IMR-90 (cell line): ENCODE measurements around the gene UBA3. TPM values are rescaled to one million over a fixed set of nuclear protein-coding genes. Genes with fewer than 3 reads are reported as not detected.

Experiments
- ATAC-seq: fragments of 200-7000 bp; cut with Tn5 transposase; 2 replicates; pipeline ENCODE4 v1.9.1; 2020; ENCODE audit warnings: low read depth, mild to moderate bottlenecking, moderate library complexity
- BruUV-seq: library from RNA; stranded (reverse); fragments of 400-500 nt; replicated peaks from 2 replicates; lab custom pipeline; 2021; lab: Mats Ljungman, UMichigan
- CTCF ChIA-PET: fragments of 300-600 bp; formaldehyde crosslinking; extraction: SDS; loops from one replicate; lab custom pipeline; 2021; ENCODE audit warnings: antibody characterized with exemption; lab: Yijun Ruan, JAX
- POLR2A ChIA-PET: fragments of 300-600 bp; sonication (Branson Sonifier 250); formaldehyde crosslinking; loops from one replicate; lab custom pipeline; 2022; ENCODE audit warnings: antibody characterized with exemption; ENCODE audit not compliant: unreplicated experiment; lab: Charles Lee
- DNase-seq: peaks from one replicate; pipeline ENCODE4 v3.0.0; 2013
- H2AFZ ChIP-seq: replicated peaks from 2 replicates; pipeline ENCODE3; 2013; ENCODE audit warnings: low read length, mild to moderate bottlenecking; ENCODE audit not compliant: poor library complexity
- H2AK5ac ChIP-seq: 2 replicates; pipeline ENCODE4 v1.6.1; 2013; ENCODE audit warnings: low read depth, low read length, inconsistent platforms
- H2AK9ac ChIP-seq: replicated peaks from 2 replicates; pipeline ENCODE3; 2013; ENCODE audit warnings: mild to moderate bottlenecking, low read depth, low read length, moderate library complexity; ENCODE audit not compliant: poor library complexity
- H2BK120ac ChIP-seq: 2 replicates; pipeline ENCODE4 v1.6.1; 2013; ENCODE audit warnings: low read depth, low read length, inconsistent platforms
- H2BK15ac ChIP-seq: 3 replicates; pipeline ENCODE4 v1.6.1; 2013; ENCODE audit warnings: low read depth, low read length, inconsistent platforms
- H2BK20ac ChIP-seq: 2 replicates; pipeline ENCODE4 v1.6.1; 2013; ENCODE audit warnings: low read depth, mild to moderate bottlenecking, inconsistent platforms, low read length, moderate library complexity
- H2BK5ac ChIP-seq: 2 replicates; pipeline ENCODE4 v1.6.1; 2013; ENCODE audit warnings: mild to moderate bottlenecking, low read depth, low read length, inconsistent platforms; ENCODE audit not compliant: poor library complexity, severe bottlenecking
- H3K14ac ChIP-seq: replicated peaks from 2 replicates; pipeline ENCODE4 v1.6.1; 2013; ENCODE audit warnings: low read depth, low read length, inconsistent platforms
- H3K18ac ChIP-seq: 2 replicates; pipeline ENCODE4 v1.6.1; 2013; ENCODE audit warnings: low read depth, low read length, control low read depth
- H3K23ac ChIP-seq: 2 replicates; pipeline ENCODE4 v1.6.1; 2013; ENCODE audit warnings: low read depth, low read length, inconsistent platforms
- H3K27ac ChIP-seq: 2 replicates; pipeline ENCODE4 v1.5.1; 2013; ENCODE audit warnings: mild to moderate bottlenecking, control low read depth, low read length; ENCODE audit not compliant: insufficient read depth
- H3K27me3 ChIP-seq: 2 replicates; pipeline ENCODE4 v1.6.1; 2013; ENCODE audit warnings: low read length; ENCODE audit not compliant: control insufficient read depth, insufficient read depth
- H3K36me3 ChIP-seq: 2 replicates; pipeline ENCODE4 v1.6.1; 2013; ENCODE audit warnings: low read length, mixed read lengths; ENCODE audit not compliant: control insufficient read depth, insufficient read depth
- H3K4ac ChIP-seq: 2 replicates; pipeline ENCODE4 v1.6.1; 2013; ENCODE audit warnings: low read depth, low read length, inconsistent platforms
- H3K4me1 ChIP-seq: 2 replicates; pipeline ENCODE4 v1.6.1; 2013; ENCODE audit warnings: low read length, mixed read lengths; ENCODE audit not compliant: control insufficient read depth, insufficient read depth
- H3K4me2 ChIP-seq: 2 replicates; pipeline ENCODE4 v1.6.1; 2013; ENCODE audit warnings: low read depth, mild to moderate bottlenecking, control low read depth, low read length, moderate library complexity
- H3K4me3 ChIP-seq: 2 replicates; pipeline ENCODE4 v1.5.1; 2013; ENCODE audit warnings: low read depth, mild to moderate bottlenecking, control low read depth, low read length, moderate library complexity; ENCODE audit not compliant: insufficient read depth
- H3K56ac ChIP-seq: 2 replicates; pipeline ENCODE4 v1.6.1; 2013; ENCODE audit warnings: low read length, inconsistent platforms; ENCODE audit not compliant: insufficient read depth; ENCODE audit errors: extremely low read depth
- H3K79me1 ChIP-seq, 2 experiments: 2 replicates each; pipeline ENCODE4 v1.6.1; 2013; ENCODE audit warnings: low read length in 2 of 2, inconsistent platforms in 1 of 2, low read depth in 1 of 2
- H3K9ac ChIP-seq: 2 replicates; pipeline ENCODE4 v1.6.1; 2013; ENCODE audit warnings: low read depth, low read length, control low read depth
- H3K9me1 ChIP-seq: 2 replicates; pipeline ENCODE4 v1.6.1; 2013; ENCODE audit warnings: low read length, inconsistent platforms; ENCODE audit not compliant: insufficient read depth
- H3K9me3 ChIP-seq: 2 replicates; pipeline ENCODE4 v1.6.1; 2013; ENCODE audit warnings: low read length; ENCODE audit not compliant: control insufficient read depth, insufficient read depth
- H4K20me1 ChIP-seq: 2 replicates; pipeline ENCODE4 v1.6.1; 2013; ENCODE audit warnings: low read length, inconsistent platforms; ENCODE audit not compliant: insufficient read depth
- H4K5ac ChIP-seq: 2 replicates; pipeline ENCODE4 v1.6.1; 2013; ENCODE audit warnings: mild to moderate bottlenecking, low read depth, low read length, control low read depth
- H4K8ac ChIP-seq, 2 experiments: 2 replicates each; pipeline ENCODE4 v1.6.1; 2013; ENCODE audit warnings: low read depth in 2 of 2, low read length in 2 of 2, control low read depth in 1 of 2, inconsistent platforms in 1 of 2
- H4K91ac ChIP-seq: 2 replicates; pipeline ENCODE4 v1.6.1; 2013; ENCODE audit warnings: low read depth, low read length, inconsistent platforms; ENCODE audit not compliant: insufficient read depth
- BHLHE40 ChIP-seq: fragments of 150-350 bp; IDR thresholded peaks from 2 replicates; pipeline ENCODE4 v1.6.1; 2016; ENCODE audit warnings: mild to moderate bottlenecking, low read depth, low read length
- CEBPB ChIP-seq: IDR thresholded peaks from 2 replicates; pipeline ENCODE4 v1.6.1; 2012; ENCODE audit warnings: low read depth, low read length, improper control_type of control experiment
- CHD1 ChIP-seq: IDR thresholded peaks from 2 replicates; pipeline ENCODE4 v1.6.1; 2012; ENCODE audit warnings: low read depth, low read length, improper control_type of control experiment
- ELK1 ChIP-seq: fragments of 150-350 bp; IDR thresholded peaks from 2 replicates; pipeline ENCODE4 v1.6.1; 2016; ENCODE audit warnings: low read depth, mild to moderate bottlenecking, low read length, moderate library complexity, borderline replicate concordance
- FOS ChIP-seq: fragments of 150-350 bp; IDR thresholded peaks from 2 replicates; pipeline ENCODE4 v1.6.1; 2016; ENCODE audit warnings: low read depth, low read length
- MAFK ChIP-seq: IDR thresholded peaks from 2 replicates; pipeline ENCODE4 v1.6.1; 2012; ENCODE audit warnings: low read depth, low read length, improper control_type of control experiment
- MAZ ChIP-seq: IDR thresholded peaks from 2 replicates; pipeline ENCODE4 v1.6.1; 2012; ENCODE audit warnings: low read depth, mild to moderate bottlenecking, low read length, improper control_type of control experiment, moderate library complexity, borderline replicate concordance
- MXI1 ChIP-seq: IDR thresholded peaks from 2 replicates; pipeline ENCODE4 v1.6.1; 2012; ENCODE audit warnings: low read depth, mild to moderate bottlenecking, low read length, moderate library complexity, borderline replicate concordance
- NFE2L2 ChIP-seq: fragments of 150-350 bp; IDR thresholded peaks from 2 replicates; pipeline ENCODE4 v1.6.1; 2016; ENCODE audit warnings: low read depth, mild to moderate bottlenecking, low read length
- POLR2A ChIP-seq: IDR thresholded peaks from 2 replicates; pipeline ENCODE4 v1.6.1; 2012; ENCODE audit warnings: mild to moderate bottlenecking, low read depth, low read length
- RAD21 ChIP-seq: IDR thresholded peaks from 2 replicates; pipeline ENCODE4 v1.6.1; 2012; ENCODE audit warnings: low read length, improper control_type of control experiment
- RCOR1 ChIP-seq: IDR thresholded peaks from 2 replicates; pipeline ENCODE4 v1.6.1; 2012; ENCODE audit warnings: mild to moderate bottlenecking, low read length, improper control_type of control experiment; ENCODE audit not compliant: insufficient replicate concordance
- RFX5 ChIP-seq: IDR thresholded peaks from 2 replicates; pipeline ENCODE4 v1.8.0; 2012; ENCODE audit warnings: low read depth, mild to moderate bottlenecking, low read length, moderate library complexity
- SMC3 ChIP-seq: fragments of 150-350 bp; IDR thresholded peaks from 2 replicates; pipeline ENCODE4 v1.6.1; 2016; ENCODE audit warnings: low read depth, mild to moderate bottlenecking, antibody characterized with exemption, low read length, moderate library complexity
- WGBS, 2 experiments: methylation state at CpG; one replicate each; pipeline versions ENCODE4 v1.1.5 to v1.1.7; 2013; ENCODE audit warnings: missing lambda C conversion rate in 2 of 2; ENCODE audit not compliant: insufficient read length in 1 of 2; ENCODE audit errors: extremely low coverage in 2 of 2; 5-methylcytosine and 5-hydroxymethylcytosine counted together
- dilution Hi-C: fragments of 300-500 bp; cut with HindIII; formaldehyde crosslinking; loops from one replicate; pipeline ENCODE4 v1.14.3; 2018; ENCODE audit warnings: low sequenced_read_pairs; ENCODE audit not compliant: unreplicated experiment
- in situ Hi-C: fragments of 300-500 bp; cut with MboI; formaldehyde crosslinking; loops from 3 replicates; pipeline ENCODE4 v1.14.3; 2019; ENCODE audit warnings: low sequenced_read_pairs, inconsistent platforms, mixed read lengths
- intact Hi-C: fragments of 100-400 bp; cut with micrococcal nuclease; formaldehyde crosslinking; loops from 2 replicates; pipeline ENCODE4 v1.10.0; 2022
- polyA plus RNA-seq, 3 experiments: library from polyadenylated mRNA; depleted of rRNA; stranded (reverse); fragments of >200 nt; gene quantifications; 2 replicates each; pipeline ENCODE4 v1.2.3, GENCODE V29; 2012; ENCODE audit warnings: low replicate concordance in 1 of 3
- total RNA-seq: library from RNA; depleted of rRNA; stranded (reverse); fragments of >200 nt; gene quantifications from 2 replicates; pipeline ENCODE4 v1.2.3, GENCODE V29; 2012
- TF ChIP-seq, protein P1 (sequence below): conservative IDR thresholded peaks from 2 replicates; pipeline ENCODE4 v1.5.1; 2012; ENCODE audit warnings: mild to moderate bottlenecking, low read depth, low read length, improper control_type of control experiment
- TF ChIP-seq, protein P2 (sequence below): fragments of 150-350 bp; IDR thresholded peaks from 2 replicates; pipeline ENCODE4 v1.6.1; 2017; ENCODE audit warnings: mild to moderate bottlenecking, antibody characterized with exemption, low read length, low read depth

UBA3 gene
- total and polyA plus RNA-seq, 2 of the 4 experiments (the other 2 are of a cell fraction) = 51.8 to 64.3 TPM

DNA sequence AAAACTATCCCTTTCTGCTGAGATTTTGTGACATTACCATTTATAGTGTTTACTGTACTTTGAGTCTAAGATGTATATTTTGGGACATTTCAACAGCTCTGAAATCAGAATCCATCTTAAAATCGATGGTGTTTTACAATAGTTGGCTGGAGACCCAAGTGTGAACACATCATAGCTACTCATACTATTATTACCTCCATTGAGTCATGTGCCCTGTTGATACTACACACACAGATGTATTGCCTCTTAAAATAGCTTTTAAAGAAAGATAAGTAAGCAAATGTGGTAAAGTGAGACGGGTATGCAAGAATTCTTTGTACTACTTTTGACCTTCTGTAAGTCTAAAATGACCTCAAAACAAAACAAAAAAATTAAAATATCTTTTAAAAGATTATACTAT lies 35.6 kb upstream of the UBA3 start:
- Histone ChIP-seq H4K5ac (no peak overlapping the region), H3K18ac (no peak overlapping the region), H3K36me3 (no peaks in the 10 kb centered on the region), H2AFZ (no peak overlapping the region), H3K4me3 (no peak overlapping the region), H2AK9ac (no peak overlapping the region), H3K4ac (no peak overlapping the region), H3K4me2 (no peak overlapping the region), H2BK20ac (no peak overlapping the region), H4K8ac (no peak overlapping the region), H4K20me1 (no peaks in the 10 kb centered on the region), H3K56ac (no peak overlapping the region), H3K9me1 (no peaks in the 10 kb centered on the region), H3K14ac (no peak overlapping the region), H3K79me1 (no peaks in the 10 kb centered on the region), H3K27me3 (0 out of 2 replicates have a peak, but pooled peaks cover 2% of the 10 kb centered on the region), H3K9ac (no peak overlapping the region), H3K9me3 (no peaks in the 10 kb centered on the region), H2BK120ac (no peak overlapping the region), H3K4me1 (no peaks in the 10 kb centered on the region), H3K27ac (no peak overlapping the region), H2BK5ac (no peak overlapping the region), H2BK15ac (no peak overlapping the region), H4K91ac (no peak overlapping the region), H3K23ac (no peak overlapping the region), H2AK5ac (no peak overlapping the region)
- BruUV-seq = no TSS peak
- DNase-seq (peak; percentile 78), ATAC-seq (peak; percentile 62; the same call in 1 of the 2 replicates)
- intact Hi-C loops = no loop called here
- CTCF ChIA-PET = interaction anchor here (0.6 to 1.1 kb wide), 2 partner anchors 34 to 190 kb away, joined by 3 to 4 read pairs; no protein-coding TSS in a partner anchor
- POLR2A ChIA-PET = no interaction called here
- dilution Hi-C loops = no loop called here
- WGBS, 2 experiments = no CpG with 5 or more reads among the region's 2 CpGs
- TF ChIP-seq ELK1 (no peak), MXI1 (no peak), RFX5 (no peak), CEBPB (peak; percentile 35; the same call in 1 of the 2 replicates), POLR2A (no peak), MAZ (no peak), BHLHE40 (peak; percentile 64; the same call in 1 of the 2 replicates), RCOR1 (no peak), MAFK (no peak), RAD21 (no peak), CHD1 (no peak), SMC3 (no peak), NFE2L2 (no peak), FOS (no peak)
- TF ChIP-seq, protein P1, sequence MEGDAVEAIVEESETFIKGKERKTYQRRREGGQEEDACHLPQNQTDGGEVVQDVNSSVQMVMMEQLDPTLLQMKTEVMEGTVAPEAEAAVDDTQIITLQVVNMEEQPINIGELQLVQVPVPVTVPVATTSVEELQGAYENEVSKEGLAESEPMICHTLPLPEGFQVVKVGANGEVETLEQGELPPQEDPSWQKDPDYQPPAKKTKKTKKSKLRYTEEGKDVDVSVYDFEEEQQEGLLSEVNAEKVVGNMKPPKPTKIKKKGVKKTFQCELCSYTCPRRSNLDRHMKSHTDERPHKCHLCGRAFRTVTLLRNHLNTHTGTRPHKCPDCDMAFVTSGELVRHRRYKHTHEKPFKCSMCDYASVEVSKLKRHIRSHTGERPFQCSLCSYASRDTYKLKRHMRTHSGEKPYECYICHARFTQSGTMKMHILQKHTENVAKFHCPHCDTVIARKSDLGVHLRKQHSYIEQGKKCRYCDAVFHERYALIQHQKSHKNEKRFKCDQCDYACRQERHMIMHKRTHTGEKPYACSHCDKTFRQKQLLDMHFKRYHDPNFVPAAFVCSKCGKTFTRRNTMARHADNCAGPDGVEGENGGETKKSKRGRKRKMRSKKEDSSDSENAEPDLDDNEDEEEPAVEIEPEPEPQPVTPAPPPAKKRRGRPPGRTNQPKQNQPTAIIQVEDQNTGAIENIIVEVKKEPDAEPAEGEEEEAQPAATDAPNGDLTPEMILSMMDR = no peak
- TF ChIP-seq, protein P2, sequence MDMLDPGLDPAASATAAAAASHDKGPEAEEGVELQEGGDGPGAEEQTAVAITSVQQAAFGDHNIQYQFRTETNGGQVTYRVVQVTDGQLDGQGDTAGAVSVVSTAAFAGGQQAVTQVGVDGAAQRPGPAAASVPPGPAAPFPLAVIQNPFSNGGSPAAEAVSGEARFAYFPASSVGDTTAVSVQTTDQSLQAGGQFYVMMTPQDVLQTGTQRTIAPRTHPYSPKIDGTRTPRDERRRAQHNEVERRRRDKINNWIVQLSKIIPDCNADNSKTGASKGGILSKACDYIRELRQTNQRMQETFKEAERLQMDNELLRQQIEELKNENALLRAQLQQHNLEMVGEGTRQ = peak; percentile 44; the same call in 1 of the 2 replicates
- in situ Hi-C loops = no loop called here
